GM23248 (cell line): Measurements from ENCODE around the gene RBMXL2. TPM values are rescaled to one million over a fixed set of nuclear protein-coding genes. Genes with fewer than 3 reads are reported as not detected.

Experiments
- DNase-seq: peaks from one replicate; pipeline ENCODE4 v3.0.0-alpha.2; 2015
- H2AFZ ChIP-seq: fragments of 200-600 bp; sonication (generic); 2 replicates; pipeline ENCODE4 v1.6.1; 2016; ENCODE audit warnings: antibody characterized with exemption
- H3F3A ChIP-seq: fragments of 200-600 bp; sonication (generic); 2 replicates; pipeline ENCODE4 v1.6.1; 2016; ENCODE audit warnings: mild to moderate bottlenecking, antibody characterized with exemption, mixed run types; ENCODE audit not compliant: insufficient read depth
- H3K27ac ChIP-seq: fragments of 200-600 bp; sonication (generic); 2 replicates; pipeline ENCODE4 v1.5.1; 2016; ENCODE audit warnings: mild to moderate bottlenecking
- H3K27me3 ChIP-seq: fragments of 200-600 bp; sonication (generic); replicated peaks from 2 replicates; pipeline ENCODE4 v1.6.1; 2016; ENCODE audit warnings: mild to moderate bottlenecking; ENCODE audit not compliant: insufficient read depth
- H3K36me3 ChIP-seq: fragments of 200-600 bp; sonication (generic); 2 replicates; pipeline ENCODE4 v1.6.1; 2016; ENCODE audit warnings: low read depth, mild to moderate bottlenecking
- H3K4me1 ChIP-seq: fragments of 200-600 bp; sonication (generic); 2 replicates; pipeline ENCODE4 v1.6.1; 2016; ENCODE audit warnings: mild to moderate bottlenecking; ENCODE audit not compliant: insufficient read depth
- H3K4me2 ChIP-seq: fragments of 200-600 bp; sonication (generic); one replicate; pipeline ENCODE4 v1.6.1; 2016; ENCODE audit warnings: mild to moderate bottlenecking; ENCODE audit not compliant: unreplicated experiment
- H3K4me3 ChIP-seq: fragments of 200-600 bp; sonication (generic); 2 replicates; pipeline ENCODE4 v1.5.1; 2016; ENCODE audit warnings: mild to moderate bottlenecking
- H3K79me2 ChIP-seq: fragments of 200-600 bp; sonication (generic); 2 replicates; pipeline ENCODE4 v1.6.1; 2016; ENCODE audit warnings: mild to moderate bottlenecking; ENCODE audit not compliant: insufficient read depth
- H3K9ac ChIP-seq: fragments of 200-600 bp; sonication (generic); 2 replicates; pipeline ENCODE4 v1.6.1; 2016; ENCODE audit warnings: mild to moderate bottlenecking
- H3K9me2 ChIP-seq: fragments of 200-600 bp; sonication (generic); 2 replicates; pipeline ENCODE4 v1.6.1; 2016; ENCODE audit warnings: mixed run types, mild to moderate bottlenecking, moderate library complexity; ENCODE audit not compliant: insufficient read depth
- H3K9me3 ChIP-seq: fragments of 200-600 bp; sonication (generic); one replicate; pipeline ENCODE4 v1.6.1; 2017; ENCODE audit warnings: low read depth
- H4K20me1 ChIP-seq: fragments of 200-600 bp; sonication (generic); 2 replicates; pipeline ENCODE4 v1.6.0; 2016; ENCODE audit not compliant: insufficient read depth
- EZH2 ChIP-seq: fragments of 200-600 bp; sonication (generic); IDR thresholded peaks from 2 replicates; pipeline ENCODE4 v1.6.1; 2018; ENCODE audit warnings: antibody characterized with exemption, mild to moderate bottlenecking; ENCODE audit not compliant: insufficient read depth, poor library complexity, severe bottlenecking
- EZH2phosphoT487 ChIP-seq: fragments of 200-600 bp; sonication (generic); IDR thresholded peaks from 2 replicates; pipeline ENCODE4 v1.6.1; 2018; ENCODE audit warnings: antibody characterized with exemption, moderate library complexity, mild to moderate bottlenecking, low read depth; ENCODE audit not compliant: insufficient read depth
- WGBS, 2 experiments: methylation state at CpG; one replicate each; pipeline ENCODE4 v1.1.6; 2015 to 2017; ENCODE audit warnings: low lambda C conversion rate in 2 of 2, low coverage in 1 of 2; ENCODE audit errors: missing lambda C conversion rate in 2 of 2; 5-methylcytosine and 5-hydroxymethylcytosine counted together
- in situ Hi-C: fragments of 300-500 bp; cut with MboI; formaldehyde crosslinking; loops from 2 replicates; pipeline ENCODE4 v1.15.0; 2020
- polyA plus RNA-seq: library from polyadenylated mRNA; unstranded; fragments of >200 nt; fragmentation: Nextera tagmentation; extraction: Ambion mirVana; gene quantifications from 2 replicates; pipeline ENCODE4 v1.2.1, GENCODE V29; 2016
- total RNA-seq: library from RNA; depleted of rRNA; stranded (reverse); fragments of >200 nt; shearing (Covaris generic); gene quantifications from 2 replicates; pipeline ENCODE4 v1.2.3, GENCODE V29; 2014

RBMXL2 gene
- total and polyA plus RNA-seq, 2 experiments from 2014 or later, result not detected

DNA sequence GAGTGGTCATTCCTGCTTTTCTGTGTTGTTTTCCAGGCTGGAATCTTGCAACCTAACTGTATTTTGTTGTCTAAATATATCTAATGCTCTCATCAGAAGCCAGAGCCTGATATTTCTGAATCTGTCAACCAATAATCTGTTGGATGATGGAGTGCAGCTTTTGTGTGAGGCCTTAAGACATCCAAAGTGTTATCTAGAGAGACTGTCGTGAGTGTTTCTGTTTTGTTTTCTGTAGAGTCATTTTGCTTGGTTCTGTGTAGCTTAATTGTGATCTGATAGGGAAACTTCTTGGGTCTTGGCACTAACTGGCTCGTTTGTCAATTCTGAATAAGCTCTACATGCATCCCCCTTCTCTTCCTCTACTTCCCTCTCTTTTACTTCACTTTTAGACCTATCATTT is 31.2 kb upstream of the RBMXL2 start:
- 19 to 20% methylated on average over 2 of the region's 2 CpGs for WGBS, 2 experiments
- no peak for DNase-seq
- no peak overlapping the region for H2AFZ ChIP-seq

DNA sequence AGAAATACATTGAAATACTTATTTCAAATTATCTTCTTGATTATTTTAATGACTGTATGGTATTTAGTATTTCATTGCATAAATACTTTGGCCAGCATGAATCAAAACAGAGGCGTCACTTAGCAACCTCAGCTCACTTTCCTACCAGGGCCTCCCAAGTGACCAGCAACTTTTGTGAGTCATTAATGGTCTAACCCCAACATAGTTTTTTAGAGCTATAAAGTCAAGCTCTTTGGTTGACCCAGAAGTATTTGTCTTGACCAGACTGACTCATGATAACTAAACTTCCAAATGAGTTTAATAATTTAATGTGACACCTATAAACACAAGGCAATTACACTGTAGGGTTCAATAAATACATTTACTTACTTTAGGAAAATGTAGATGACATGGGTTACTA is 27.9 kb upstream of the RBMXL2 start:
- no peaks in the 10 kb centered on the region for H3K9me3 ChIP-seq
- H3K27ac ChIP-seq, result no peak overlapping the region
- 33 to 42% methylated on average over 1 of the region's 1 CpG for WGBS, 2 experiments
- TF ChIP-seq EZH2 (no peak), EZH2phosphoT487 (no peak)
- no peaks in the 10 kb centered on the region for H3K36me3 ChIP-seq
- H3K79me2 ChIP-seq, result no peaks in the 10 kb centered on the region
- H3K9ac ChIP-seq, result no peak overlapping the region
- H2AFZ ChIP-seq, result no peak overlapping the region
- H3F3A ChIP-seq, result no peaks in the 10 kb centered on the region
- no peak overlapping the region for H3K4me3 ChIP-seq
- no peaks in the 10 kb centered on the region for H4K20me1 ChIP-seq
- peak overlapping the region; percentile 45 for H3K4me2 ChIP-seq
- H3K4me1 ChIP-seq, result peaks cover 6% of the 10 kb centered on the region; the same call in 1 of the 2 replicates
- in situ Hi-C loops, result no loop called here
- no peaks in the 10 kb centered on the region for H3K27me3 ChIP-seq
- no peaks in the 10 kb centered on the region for H3K9me2 ChIP-seq
- peak; percentile 87 for DNase-seq

More for the DNA sequence above, 31.2 kb upstream of the RBMXL2 start:
- Histone ChIP-seq H3K9ac (no peak overlapping the region), H3K4me2 (no peak overlapping the region), H3K4me1 (peaks cover 6% of the 10 kb centered on the region; the same call in 1 of the 2 replicates), H3K79me2 (no peaks in the 10 kb centered on the region), H3K27ac (no peak overlapping the region), H3F3A (no peaks in the 10 kb centered on the region), H3K4me3 (no peak overlapping the region), H4K20me1 (no peaks in the 10 kb centered on the region), H3K36me3 (no peaks in the 10 kb centered on the region), H3K27me3 (no peaks in the 10 kb centered on the region), H3K9me3 (no peaks in the 10 kb centered on the region), H3K9me2 (no peaks in the 10 kb centered on the region)
- in situ Hi-C loops, result no loop called here
- no peak for TF ChIP-seq EZH2phosphoT487
- TF ChIP-seq EZH2, result no peak

DNA sequence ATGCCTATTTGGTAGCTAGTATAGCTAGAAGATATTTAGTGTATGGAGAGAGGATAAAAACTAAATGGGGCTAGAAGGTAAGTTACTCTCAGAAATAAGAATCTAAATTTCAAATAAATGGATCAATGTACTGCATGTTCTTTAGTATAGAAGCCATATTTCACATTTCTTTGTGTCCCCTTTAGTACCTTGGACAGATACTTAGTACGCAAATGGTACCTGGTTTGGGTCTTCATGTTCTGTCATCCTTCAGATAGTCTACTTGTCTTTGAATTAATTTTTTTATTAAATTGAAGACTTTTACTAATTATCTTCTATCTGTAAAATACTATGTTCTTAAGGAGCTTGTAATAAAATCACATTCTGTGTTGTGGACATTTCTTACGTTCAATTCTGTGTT is 26.3 kb upstream of the RBMXL2 start:
- Histone ChIP-seq H3K9me2 (no peaks in the 10 kb centered on the region), H2AFZ (no peak overlapping the region), H3K4me3 (no peak overlapping the region), H3K27me3 (no peaks in the 10 kb centered on the region), H3K4me1 (peaks cover 6% of the 10 kb centered on the region; the same call in 1 of the 2 replicates), H3F3A (no peaks in the 10 kb centered on the region), H3K9me3 (no peaks in the 10 kb centered on the region), H3K4me2 (no peak overlapping the region), H3K79me2 (no peaks in the 10 kb centered on the region), H4K20me1 (no peaks in the 10 kb centered on the region), H3K36me3 (no peaks in the 10 kb centered on the region), H3K27ac (no peak overlapping the region), H3K9ac (no peak overlapping the region)
- WGBS, 2 experiments, result 80 to 85% methylated on average over 2 of the region's 2 CpGs
- DNase-seq, result no peak
- TF ChIP-seq EZH2 (no peak), EZH2phosphoT487 (no peak)
- in situ Hi-C loops, result no loop called here

DNA sequence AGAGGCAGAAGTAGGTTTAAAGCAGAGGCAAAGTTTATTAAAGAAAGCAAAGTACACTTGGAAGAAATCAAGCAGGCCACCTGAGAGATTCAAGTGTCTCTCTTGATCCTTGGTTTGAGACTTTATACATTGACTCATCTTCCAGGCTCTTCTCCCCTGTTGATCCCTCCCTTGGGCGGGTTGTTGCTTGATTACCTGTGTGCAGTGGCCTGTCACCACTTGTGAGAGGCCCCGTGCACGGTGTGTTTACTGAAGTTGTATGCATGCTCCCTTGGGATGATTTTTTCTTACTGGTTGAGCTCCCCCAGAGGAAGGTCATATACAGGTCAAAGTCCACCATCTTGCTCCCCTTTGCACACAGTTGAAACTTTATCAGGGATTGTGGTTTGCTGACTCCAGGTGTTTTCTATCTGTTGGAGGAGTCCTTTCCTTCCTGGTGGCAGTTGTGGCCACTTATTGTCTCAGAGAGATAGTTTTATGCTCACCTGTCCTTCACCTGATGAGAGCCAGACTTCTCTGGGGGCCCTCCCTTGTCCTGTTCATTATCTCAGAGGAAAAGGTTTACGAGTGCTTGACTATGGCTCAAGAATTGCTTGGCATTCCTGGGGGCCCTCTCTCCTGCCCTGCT is 16.3 kb upstream of the RBMXL2 start:
- Histone ChIP-seq H3K9me2 (no peaks in the 10 kb centered on the region), H3K4me3 (no peak overlapping the region), H3K9me3 (no peaks in the 10 kb centered on the region), H4K20me1 (no peaks in the 10 kb centered on the region), H3K27ac (no peak overlapping the region), H3K4me1 (no peaks in the 10 kb centered on the region), H3K4me2 (no peak overlapping the region), H3F3A (no peaks in the 10 kb centered on the region), H3K9ac (no peak overlapping the region), H3K27me3 (peaks cover 7% of the 10 kb centered on the region; the same call in 1 of the 2 replicates), H3K36me3 (no peaks in the 10 kb centered on the region), H3K79me2 (no peaks in the 10 kb centered on the region), H2AFZ (no peak overlapping the region)
- in situ Hi-C loops, result no loop called here
- WGBS, 2 experiments, result 11 to 35% methylated on average over 2 to 4 of the region's 4 CpGs
- TF ChIP-seq EZH2 (no peak), EZH2phosphoT487 (no peak)
- DNase-seq, result no peak
